Esophagus (tissue), 2 donors: ENCODE measurements around the gene C1QTNF7. TPM values are rescaled to one million over a fixed set of nuclear protein-coding genes. Genes with fewer than 3 reads are reported as not detected.

Experiments
- H3K27ac ChIP-seq, 2 donors: one replicate each; pipeline ENCODE4 v1.5.1; 2013; ENCODE audit warnings: low read depth in 2 of 2, mild to moderate bottlenecking in 2 of 2, inconsistent platforms in 1 of 2, low read length in 1 of 2, moderate library complexity in 1 of 2
- H3K27me3 ChIP-seq, 2 donors: one replicate each; pipeline ENCODE4 v1.6.1; 2013; ENCODE audit warnings: low read length in 2 of 2, control low read depth in 1 of 2, mild to moderate bottlenecking in 1 of 2; ENCODE audit not compliant: insufficient read depth in 2 of 2, control insufficient read depth in 1 of 2
- H3K36me3 ChIP-seq, 2 donors: one replicate each; pipeline ENCODE4 v1.6.1; 2013; ENCODE audit warnings: low read length in 1 of 2; ENCODE audit not compliant: control insufficient read depth in 2 of 2, insufficient read depth in 2 of 2
- H3K4me1 ChIP-seq, 2 donors: one replicate each; pipeline ENCODE4 v1.6.1; 2013; ENCODE audit warnings: low read length in 1 of 2; ENCODE audit not compliant: control insufficient read depth in 2 of 2, insufficient read depth in 2 of 2
- H3K4me3 ChIP-seq, 2 donors: one replicate each; pipeline ENCODE4 v1.5.1; 2013; ENCODE audit warnings: low read length in 2 of 2, mild to moderate bottlenecking in 2 of 2, low read depth in 1 of 2, moderate library complexity in 1 of 2
- H3K9me3 ChIP-seq, 2 donors: one replicate each; pipeline ENCODE4 v1.6.1; 2013; ENCODE audit warnings: mild to moderate bottlenecking in 2 of 2, low read depth in 1 of 2, low read length in 1 of 2, moderate library complexity in 1 of 2; ENCODE audit not compliant: control insufficient read depth in 2 of 2, insufficient read depth in 1 of 2
- WGBS, 2 donors: extraction: QIAGEN DNeasy Blood & Tissue Kit; methylation state at CpG; one replicate each; pipeline ENCODE4 v1.1.7; 2013; 5-methylcytosine and 5-hydroxymethylcytosine counted together
- polyA plus RNA-seq, 2 donors: library from polyadenylated mRNA; stranded (reverse); fragments of 200-250 nt; gene quantifications; one replicate each; pipeline ENCODE4 v1.2.3, GENCODE V29; 2013
- donor health status: healthy with polysubstance abuse.
- donor health status: Bipolar disorder and iron deficiency.

C1QTNF7 gene
- polyA plus RNA-seq, 2 donors: 0.85 to 1.4 TPM

DNA sequence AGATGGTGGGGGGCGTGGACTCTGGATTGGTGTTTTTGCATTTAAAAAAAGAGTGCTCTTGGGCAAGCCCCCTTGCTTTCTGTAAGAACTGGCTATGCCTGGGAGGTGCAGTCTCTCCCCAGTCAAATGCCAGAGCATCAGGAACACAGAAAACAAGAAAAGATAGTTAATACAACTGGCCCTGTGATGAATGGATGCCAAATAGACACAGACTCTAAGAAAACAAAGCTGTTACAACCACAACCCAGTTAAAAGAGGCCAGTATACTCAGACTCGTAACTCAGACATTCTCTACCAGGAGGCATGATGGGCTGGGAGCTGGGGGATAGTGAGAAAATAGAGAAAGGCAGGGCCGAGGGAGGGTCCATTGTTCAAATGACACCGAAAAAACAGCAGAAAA lies 32.5 kb upstream of the C1QTNF7 start:
- no peaks in the 10 kb centered on the region for H3K9me3 ChIP-seq

DNA sequence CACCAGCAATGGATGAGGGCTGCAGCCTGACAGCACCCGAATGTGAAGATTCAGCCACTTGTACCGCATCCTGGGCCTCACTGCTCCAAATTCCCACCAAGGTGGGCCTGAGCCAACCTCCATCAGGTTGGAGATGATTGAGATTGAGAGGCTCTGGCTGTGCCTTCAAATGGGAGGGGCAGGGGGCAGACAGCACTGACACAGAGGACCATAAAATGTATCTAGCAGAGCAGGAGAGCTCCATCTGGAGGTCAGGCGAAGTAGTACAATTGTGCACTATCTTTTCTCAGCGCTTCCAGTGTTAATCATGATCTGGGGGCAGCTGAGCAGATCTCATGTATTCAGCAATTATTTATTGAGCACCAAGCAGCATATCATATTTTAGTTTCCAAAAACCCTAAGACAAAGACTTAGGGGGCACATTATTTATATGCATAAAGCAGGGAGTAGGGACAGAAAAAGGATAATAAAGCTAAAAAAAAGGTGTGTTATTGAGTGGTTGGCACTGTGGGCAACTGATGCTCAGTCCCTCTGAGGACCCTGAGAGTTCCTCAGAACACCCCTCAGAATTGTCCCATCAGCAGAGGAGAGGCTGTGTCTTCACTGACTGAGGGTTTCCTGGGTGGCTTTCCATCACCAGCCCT lies 31.6 kb upstream of the C1QTNF7 start:
- H3K27ac ChIP-seq: no peak overlapping the region
- H3K4me3 ChIP-seq: no peak overlapping the region
- WGBS, 2 donors: 68 to 76% methylated on average over 4 of the region's 4 CpGs

More for the DNA sequence above, 32.5 kb upstream of the C1QTNF7 start:
- no peak overlapping the region for H3K4me3 ChIP-seq
- peaks cover 0 to 9% of the 10 kb centered on the region in 2 donors for H3K4me1 ChIP-seq
- no peaks in the 10 kb centered on the region for H3K27me3 ChIP-seq
- WGBS, 2 donors: 80 to 83% methylated on average over 4 of the region's 4 CpGs
- no peaks in the 10 kb centered on the region for H3K36me3 ChIP-seq
- H3K27ac ChIP-seq: no peak overlapping the region

DNA sequence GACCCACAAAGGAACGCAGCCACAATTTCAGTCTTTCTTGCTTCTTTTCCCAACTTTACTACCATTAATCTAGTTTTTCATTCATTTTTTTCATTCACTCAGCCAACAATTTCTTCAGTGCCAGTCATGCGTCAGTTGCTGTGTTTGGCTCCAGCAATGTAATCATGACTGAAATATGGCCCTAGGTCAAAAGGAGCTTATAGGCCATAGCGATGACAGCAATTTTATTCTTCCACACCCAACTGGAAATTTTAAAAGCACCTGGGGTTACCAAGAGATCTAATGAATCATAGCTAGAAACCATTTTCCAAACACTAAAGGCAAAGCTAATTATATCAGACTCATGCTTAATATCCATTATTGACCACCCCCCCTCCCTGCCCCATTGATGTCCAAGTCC lies 29.8 kb upstream of the C1QTNF7 start:
- Histone ChIP-seq H3K27ac (peak overlapping the region; percentile 62 to 72), H3K36me3 (no peaks in the 10 kb centered on the region), H3K4me3 (no peak overlapping the region), H3K4me1 (peaks cover 0 to 13% of the 10 kb centered on the region in 2 donors), H3K27me3 (no peaks in the 10 kb centered on the region), H3K9me3 (no peaks in the 10 kb centered on the region)
- 44 to 50% methylated on average over 3 of the region's 3 CpGs for WGBS, 2 donors

More for the DNA sequence above, 31.6 kb upstream of the C1QTNF7 start:
- Histone ChIP-seq H3K36me3 (no peaks in the 10 kb centered on the region), H3K9me3 (no peaks in the 10 kb centered on the region), H3K27me3 (no peaks in the 10 kb centered on the region), H3K4me1 (peaks cover 0 to 12% of the 10 kb centered on the region in 2 donors)

- WGBS, 2 donors: 42 to 44% methylated on average over 4 of the region's 4 CpGs
Measured at GRCh38 chr4:15398732-15399131, 29.1 kb upstream of the C1QTNF7 start.

DNA sequence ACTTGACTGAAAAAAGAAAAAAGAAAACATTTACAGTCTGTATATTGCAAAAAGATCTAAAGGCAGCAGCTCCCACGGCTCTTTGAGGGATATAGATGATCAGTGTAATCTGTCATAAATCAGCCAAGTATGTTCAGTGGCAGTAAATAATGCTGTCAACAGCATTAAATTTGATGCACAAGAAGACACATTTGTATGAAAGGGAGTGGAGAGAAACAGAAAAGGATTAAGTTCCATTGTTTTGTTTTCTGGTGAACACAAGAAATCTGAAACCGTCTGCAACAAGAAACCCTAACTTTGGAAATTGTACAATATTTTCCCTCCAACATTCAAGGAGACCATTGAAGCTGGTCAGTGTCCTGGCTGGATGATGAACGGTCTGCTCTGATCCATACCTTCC lies 27.6 kb upstream of the C1QTNF7 start:
- Histone ChIP-seq H3K27ac (peak overlapping the region in 1 of 2 donors; percentile 33), H3K27me3 (no peaks in the 10 kb centered on the region), H3K4me3 (no peak overlapping the region), H3K9me3 (no peaks in the 10 kb centered on the region), H3K36me3 (no peaks in the 10 kb centered on the region), H3K4me1 (peaks cover 0 to 13% of the 10 kb centered on the region in 2 donors)
- WGBS, 2 donors: 79 to 82% methylated on average over 3 of the region's 3 CpGs

More at GRCh38 chr4:15398732-15399131, 29.1 kb upstream of the C1QTNF7 start:
- Histone ChIP-seq H3K9me3 (no peaks in the 10 kb centered on the region), H3K4me3 (no peak overlapping the region), H3K27ac (peak overlapping the region in 1 of 2 donors; percentile 72), H3K4me1 (peaks cover 0 to 13% of the 10 kb centered on the region in 2 donors), H3K27me3 (no peaks in the 10 kb centered on the region), H3K36me3 (no peaks in the 10 kb centered on the region)

DNA sequence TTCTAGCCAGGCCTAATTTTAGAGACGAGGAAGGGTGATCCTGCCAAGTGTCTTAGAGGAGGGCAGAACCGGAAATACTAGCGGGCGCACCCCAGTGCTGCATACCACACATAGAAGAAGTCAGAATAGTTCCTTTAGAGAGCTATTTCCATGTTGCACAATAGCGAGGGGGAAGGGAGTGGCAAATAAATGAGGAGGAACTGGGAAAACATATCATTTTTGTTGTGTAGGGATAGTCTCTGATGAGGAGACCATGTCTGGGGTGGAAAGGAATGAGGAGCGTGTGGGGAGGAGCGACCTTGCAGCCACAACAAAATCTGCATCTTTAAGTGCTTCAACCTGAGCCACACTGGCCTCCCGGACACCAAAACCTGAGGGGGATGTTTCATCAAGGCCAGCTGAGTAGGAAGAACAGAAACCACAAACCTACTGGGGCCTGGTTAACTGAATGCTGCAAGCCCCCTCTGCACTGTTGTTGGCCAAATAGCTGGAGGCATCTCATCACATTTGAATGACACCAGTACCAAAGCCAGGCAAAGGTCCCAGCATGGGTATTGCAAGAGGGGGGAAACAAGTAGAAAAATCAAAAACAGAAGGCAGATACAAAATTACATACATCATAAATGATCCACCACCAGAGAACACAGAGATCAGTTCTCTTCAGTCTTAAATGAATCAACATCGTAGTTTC lies 26.7 kb upstream of the C1QTNF7 start:
- H3K36me3 ChIP-seq: no peaks in the 10 kb centered on the region
- H3K4me3 ChIP-seq: no peak overlapping the region
- peaks cover 0 to 13% of the 10 kb centered on the region in 2 donors for H3K4me1 ChIP-seq
- peak overlapping the region; percentile 58 to 84 for H3K27ac ChIP-seq
- H3K27me3 ChIP-seq: no peaks in the 10 kb centered on the region
- 38 to 39% methylated on average over 9 of the region's 9 CpGs for WGBS, 2 donors
- no peaks in the 10 kb centered on the region for H3K9me3 ChIP-seq

DNA sequence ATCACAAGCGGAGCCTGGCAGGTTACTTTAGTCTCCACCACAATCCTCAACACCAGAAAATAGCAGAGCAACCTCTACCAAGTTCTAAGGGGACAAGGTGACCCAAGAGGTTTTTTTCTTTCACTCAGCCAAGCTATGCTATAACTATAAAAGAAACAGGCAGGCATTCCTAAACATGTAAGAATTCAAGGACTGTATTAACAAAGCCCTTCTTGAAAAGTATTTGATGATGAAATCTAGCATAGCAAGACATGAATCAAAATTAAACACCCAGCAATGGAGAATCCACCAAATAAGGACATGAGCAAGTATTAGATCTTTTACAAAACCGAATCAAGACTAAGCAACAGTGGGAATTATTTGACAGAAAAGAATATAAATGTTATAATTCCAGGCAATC lies 25.7 kb upstream of the C1QTNF7 start:
- H3K4me3 ChIP-seq: no peak overlapping the region
- H3K4me1 ChIP-seq: peaks cover 0 to 13% of the 10 kb centered on the region in 2 donors
- WGBS, 2 donors: 60 to 61% methylated on average over 2 of the region's 2 CpGs
- H3K27me3 ChIP-seq: no peaks in the 10 kb centered on the region
- no peaks in the 10 kb centered on the region for H3K36me3 ChIP-seq
- H3K27ac ChIP-seq: no peak overlapping the region
- H3K9me3 ChIP-seq: no peaks in the 10 kb centered on the region

- 70 to 73% methylated on average over 2 of the region's 2 CpGs for WGBS, 2 donors
- Histone ChIP-seq H3K4me3 (no peak overlapping the region), H3K9me3 (no peaks in the 10 kb centered on the region), H3K4me1 (peaks cover 0 to 13% of the 10 kb centered on the region in 2 donors), H3K27me3 (no peaks in the 10 kb centered on the region), H3K36me3 (no peaks in the 10 kb centered on the region), H3K27ac (no peak overlapping the region)
Measured at GRCh38 chr4:15402974-15403373, 24.9 kb upstream of the C1QTNF7 start.

DNA sequence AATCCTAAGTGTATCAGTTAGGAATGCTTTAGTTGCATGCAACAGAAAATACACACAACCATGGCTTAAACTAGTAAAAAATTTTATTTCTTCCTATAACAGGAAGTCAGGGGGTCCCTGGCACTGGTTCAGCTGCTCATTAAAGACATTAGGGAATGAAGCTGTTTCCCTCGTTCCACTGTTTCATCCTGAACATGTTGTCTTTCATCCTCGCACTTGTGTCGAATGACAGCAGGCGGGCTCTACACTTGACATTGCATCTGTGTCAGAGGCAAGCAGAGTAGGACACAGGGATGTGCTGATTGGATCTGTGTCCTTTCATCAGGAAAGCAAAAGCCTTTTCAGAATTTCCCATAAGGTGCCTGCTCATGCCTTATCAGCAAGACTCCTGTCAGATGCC lies 22.8 kb upstream of the C1QTNF7 start:
- 81 to 86% methylated on average over 4 of the region's 4 CpGs for WGBS, 2 donors
- no peaks in the 10 kb centered on the region for H3K9me3 ChIP-seq
- no peak overlapping the region for H3K27ac ChIP-seq
- no peaks in the 10 kb centered on the region for H3K27me3 ChIP-seq
- no peak overlapping the region for H3K4me3 ChIP-seq
- H3K4me1 ChIP-seq: peaks cover 0 to 4% of the 10 kb centered on the region in 2 donors
- no peaks in the 10 kb centered on the region for H3K36me3 ChIP-seq

DNA sequence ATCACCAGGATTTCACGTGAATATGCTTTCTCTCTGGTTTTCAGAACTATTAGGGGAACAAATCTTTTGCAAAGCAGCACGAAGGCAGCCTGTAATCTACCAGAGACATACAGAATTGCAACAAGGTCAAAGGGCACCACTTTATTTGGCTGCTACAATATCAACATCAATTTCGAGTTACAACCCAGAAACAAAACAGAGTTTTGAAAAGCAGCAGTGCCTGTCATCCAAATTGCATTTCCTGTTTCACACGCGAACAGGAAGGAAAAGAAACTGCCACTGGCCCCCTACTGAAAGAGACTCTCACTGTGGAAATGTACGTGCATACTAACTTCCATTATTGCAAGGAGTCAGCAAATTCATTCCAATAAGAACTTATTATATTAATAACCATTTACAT lies 17.1 kb upstream of the C1QTNF7 start:
- Histone ChIP-seq H3K4me3 (no peak overlapping the region), H3K36me3 (no peaks in the 10 kb centered on the region), H3K27me3 (no peaks in the 10 kb centered on the region), H3K9me3 (no peaks in the 10 kb centered on the region), H3K4me1 (no peaks in the 10 kb centered on the region), H3K27ac (no peak overlapping the region)
- 32 to 44% methylated on average over 6 of the region's 6 CpGs for WGBS, 2 donors
